Loucy (cell line): Measurements from ENCODE around the gene MICALL1.

ENCODE experiments used
- EZH2phosphoT487 ChIP-seq: fragments of 200-600 bp; IDR thresholded peaks from 2 replicates; pipeline ENCODE4 v1.6.1; 2018; ENCODE audit warnings: antibody characterized with exemption, mild to moderate bottlenecking, moderate library complexity, borderline replicate concordance
- TF ChIP-seq, protein P1 (sequence below): fragments of 200-600 bp; sonication (generic); conservative IDR thresholded peaks from 2 replicates; pipeline ENCODE4 v1.5.1; 2014; ENCODE audit warnings: mild to moderate bottlenecking, antibody characterized with exemption, low read length

DNA sequence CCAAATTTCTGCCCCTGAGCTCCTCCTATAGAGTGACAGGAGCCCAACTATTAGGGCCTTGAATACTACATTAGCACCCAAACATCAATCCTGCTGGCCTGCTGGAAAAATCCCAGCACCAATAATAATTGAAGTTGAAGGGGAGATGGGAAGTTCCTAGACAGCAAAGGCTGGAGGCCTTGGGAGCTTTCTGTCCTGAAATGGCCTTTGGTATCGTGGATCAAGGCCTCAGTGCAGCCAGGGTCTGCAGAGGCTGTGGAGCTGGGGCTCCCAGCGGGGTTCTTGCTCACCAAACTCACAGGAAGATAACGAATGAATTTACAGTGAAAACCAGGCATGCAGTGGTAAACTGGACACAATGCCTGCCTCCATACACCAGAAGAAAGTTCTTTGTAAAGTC lies 9.2 kb upstream of the MICALL1 start:
- TF ChIP-seq, protein P1, sequence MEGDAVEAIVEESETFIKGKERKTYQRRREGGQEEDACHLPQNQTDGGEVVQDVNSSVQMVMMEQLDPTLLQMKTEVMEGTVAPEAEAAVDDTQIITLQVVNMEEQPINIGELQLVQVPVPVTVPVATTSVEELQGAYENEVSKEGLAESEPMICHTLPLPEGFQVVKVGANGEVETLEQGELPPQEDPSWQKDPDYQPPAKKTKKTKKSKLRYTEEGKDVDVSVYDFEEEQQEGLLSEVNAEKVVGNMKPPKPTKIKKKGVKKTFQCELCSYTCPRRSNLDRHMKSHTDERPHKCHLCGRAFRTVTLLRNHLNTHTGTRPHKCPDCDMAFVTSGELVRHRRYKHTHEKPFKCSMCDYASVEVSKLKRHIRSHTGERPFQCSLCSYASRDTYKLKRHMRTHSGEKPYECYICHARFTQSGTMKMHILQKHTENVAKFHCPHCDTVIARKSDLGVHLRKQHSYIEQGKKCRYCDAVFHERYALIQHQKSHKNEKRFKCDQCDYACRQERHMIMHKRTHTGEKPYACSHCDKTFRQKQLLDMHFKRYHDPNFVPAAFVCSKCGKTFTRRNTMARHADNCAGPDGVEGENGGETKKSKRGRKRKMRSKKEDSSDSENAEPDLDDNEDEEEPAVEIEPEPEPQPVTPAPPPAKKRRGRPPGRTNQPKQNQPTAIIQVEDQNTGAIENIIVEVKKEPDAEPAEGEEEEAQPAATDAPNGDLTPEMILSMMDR: no peak
- no peak for TF ChIP-seq EZH2phosphoT487
